Stimulated activated CD8-positive, alpha-beta memory T cell treated with anti-CD3 and anti-CD28 coated beads, Interleukin-7, amount 100 ng/mL, for 1 hour (primary cell): ENCODE results near the gene MCMBP.
"Not testable (repeated sequence)": the region's sequence is repeated elsewhere in the genome, so short reads cannot be mapped to it uniquely, and the experiment has no call there.

Experiments used
- DNase-seq, 2 donors: peaks; one replicate each; pipeline ENCODE4 v3.0.0-alpha.2; 2020; ENCODE audit warnings: low read depth in 2 of 2

MCMBP gene

GRCh38 chr10:119872860-119873681, 428 bp upstream of the MCMBP start:
- peak; percentile 75 to 78 for DNase-seq

- peak; percentile 17 to 23 for DNase-seq
Measured at GRCh38 chr10:119871881-119872609, 598 bp downstream of the MCMBP start.

- DNase-seq: not testable (repeated sequence)
Measured at GRCh38 chr10:119869398-119869797, 3.2 kb downstream of the MCMBP start.

DNA sequence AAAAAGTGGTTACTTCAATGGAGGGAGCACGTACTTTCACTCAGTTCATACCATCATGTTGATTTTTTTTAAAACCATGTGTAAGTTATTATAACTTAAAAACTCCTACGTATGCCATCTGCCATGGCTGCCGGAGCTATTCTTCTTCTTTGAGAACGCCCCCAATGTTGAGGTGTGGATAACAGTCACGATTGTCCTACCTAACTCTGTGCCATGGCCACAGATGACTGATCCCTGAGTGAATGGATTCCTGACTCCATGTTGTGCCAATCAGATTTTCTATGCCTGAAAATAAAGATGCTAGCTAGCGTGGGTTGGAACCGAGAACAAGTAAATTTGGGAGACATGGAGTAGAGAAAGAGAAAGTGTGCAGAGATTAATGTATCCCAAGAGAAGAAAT, 5.3 kb downstream of the MCMBP start:
- DNase-seq: no peak

GRCh38 chr10:119865699-119866240, 6.9 kb downstream of the MCMBP start:
- no peak for DNase-seq

DNA sequence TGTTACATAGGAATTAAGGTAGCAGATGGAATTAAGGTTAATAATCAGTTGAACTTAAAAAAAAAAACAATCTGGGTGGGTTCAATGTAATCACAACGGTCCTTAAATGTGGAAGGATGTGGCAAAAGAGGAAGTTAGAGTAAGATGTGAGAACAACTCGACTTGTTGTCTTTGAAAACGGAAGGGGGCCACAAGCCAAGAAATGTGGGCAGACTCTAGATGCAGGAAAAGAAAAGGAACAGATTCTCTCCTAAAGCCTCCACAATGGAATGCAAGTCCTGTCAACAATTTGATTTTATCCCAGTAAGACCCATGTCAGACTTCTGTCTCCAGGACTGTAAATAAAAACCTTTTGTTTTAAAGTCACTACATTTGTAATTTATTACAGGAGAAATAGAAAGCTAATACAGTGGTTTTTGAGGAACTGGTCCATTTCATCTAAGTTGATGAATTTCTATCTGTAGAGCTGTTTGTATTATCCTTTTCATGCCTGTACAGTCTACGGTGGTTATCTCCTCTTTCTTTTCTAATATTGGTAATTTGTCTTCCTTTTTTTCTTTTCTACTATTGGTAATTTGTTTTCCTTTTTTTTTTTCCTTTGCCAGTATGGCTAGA, 8.6 kb downstream of the MCMBP start:
- no peak for DNase-seq

DNA sequence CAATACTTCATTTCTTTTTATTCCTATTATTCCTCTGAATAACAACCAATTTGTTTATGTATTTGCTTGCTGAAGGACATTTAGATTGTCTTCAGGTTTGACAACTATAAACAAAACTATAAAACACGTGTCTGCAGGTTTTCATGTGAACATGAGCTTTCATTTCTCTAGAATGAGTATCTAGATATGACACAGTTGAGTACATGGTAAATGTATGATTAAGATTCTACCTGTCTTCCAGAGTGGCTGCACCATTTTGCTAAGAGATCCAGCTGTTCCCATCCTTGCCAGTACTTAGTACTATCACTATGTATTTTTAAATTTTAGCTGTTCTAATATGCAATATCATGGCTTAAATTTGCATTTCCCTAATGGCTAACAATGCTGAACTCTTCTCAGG, 10.1 kb downstream of the MCMBP start:
- no peak for DNase-seq

DNA sequence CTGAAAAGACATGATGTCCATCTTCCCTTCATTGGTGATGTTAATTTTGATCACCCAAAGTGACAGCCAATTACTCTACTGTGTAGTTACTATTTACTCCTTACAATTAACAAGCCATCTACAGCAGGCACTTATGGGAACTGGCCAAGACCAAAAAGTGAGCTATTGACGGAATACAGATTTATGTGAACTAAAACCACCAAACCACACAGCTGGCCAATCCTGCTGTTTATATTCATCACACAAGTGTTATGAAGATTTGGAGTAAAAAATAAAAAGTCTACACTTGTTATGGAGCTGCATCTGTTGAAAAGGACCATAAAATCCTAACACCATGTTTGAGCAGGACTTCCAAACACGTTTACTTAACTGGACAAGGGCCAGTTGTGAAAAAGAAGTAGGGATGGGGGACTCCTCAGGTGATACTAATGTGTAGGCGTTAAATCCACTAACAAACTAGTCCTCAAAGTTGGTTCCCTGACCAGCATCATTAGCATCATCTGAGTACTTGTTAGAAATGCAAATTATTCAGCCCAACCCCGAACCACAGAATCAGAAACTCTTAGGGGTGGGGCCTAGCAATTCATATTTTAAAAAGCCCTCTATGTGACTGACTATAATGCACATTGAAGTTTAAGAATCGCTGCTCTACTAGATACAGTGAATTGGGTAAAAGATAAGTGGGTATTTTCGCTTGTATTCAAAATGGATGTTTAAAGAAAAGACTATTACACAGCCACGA, 11.6 kb downstream of the MCMBP start:
- no peak for DNase-seq

GRCh38 chr10:119859420-119860258, 13.0 kb downstream of the MCMBP start:
- DNase-seq: no peak

DNA sequence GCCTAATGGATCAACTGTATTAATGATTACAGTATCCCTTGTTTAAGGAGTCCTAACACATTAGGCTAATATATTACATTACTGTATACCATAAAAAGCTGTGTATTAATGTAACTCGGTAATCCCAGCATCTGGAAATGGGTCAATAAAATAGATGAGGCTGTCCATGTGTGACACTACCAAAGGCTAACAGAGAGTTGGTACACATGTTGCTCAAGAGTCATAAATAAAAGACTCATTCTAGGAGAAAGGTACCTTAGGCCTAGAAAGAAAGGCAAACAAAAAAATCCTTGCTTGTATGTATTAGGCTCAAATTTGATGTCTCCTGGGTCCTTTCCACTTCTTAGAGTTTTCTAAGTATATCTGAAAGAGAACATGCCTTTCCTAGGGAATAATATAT, 14.6 kb downstream of the MCMBP start:
- no peak for DNase-seq

DNA sequence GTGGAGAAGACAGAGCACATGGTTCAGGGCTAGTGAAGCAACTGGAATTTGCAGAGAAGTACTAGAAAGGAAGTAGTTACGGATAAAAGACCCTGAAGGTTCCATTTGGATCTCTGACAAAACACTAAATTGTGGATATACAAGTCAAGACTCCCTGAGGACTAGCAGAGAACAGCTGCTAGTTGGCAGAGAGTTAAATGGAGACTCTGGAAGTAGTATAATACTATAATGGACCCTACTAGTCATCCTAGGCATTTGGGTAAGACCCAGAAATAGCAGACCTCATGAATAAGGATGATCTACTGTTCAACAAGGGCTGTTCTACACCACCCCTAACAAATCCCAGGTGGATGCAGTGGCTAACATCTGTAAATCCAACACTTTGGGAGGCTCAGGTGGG, 19.1 kb downstream of the MCMBP start:
- DNase-seq: no peak

DNA sequence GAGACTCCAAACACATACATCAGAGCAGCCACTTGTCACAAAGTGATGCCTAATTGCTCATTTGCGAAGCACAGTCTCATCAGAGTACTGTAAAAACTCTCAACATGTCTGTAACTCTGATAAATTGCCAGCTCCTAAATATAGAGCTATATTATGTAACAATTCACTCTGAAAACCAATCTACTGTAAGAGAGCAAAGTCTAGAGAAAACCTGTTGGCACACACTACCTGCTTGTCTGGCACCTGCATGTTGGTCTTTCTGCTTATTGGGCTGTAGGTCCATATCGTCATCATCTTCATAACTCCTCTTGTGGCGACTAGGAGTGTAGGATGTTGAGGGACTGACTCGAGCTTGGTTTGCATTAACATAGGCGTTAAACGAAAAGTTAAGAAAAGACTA, 19.8 kb downstream of the MCMBP start:
- no peak for DNase-seq

GRCh38 chr10:119852277-119852676, 20.4 kb downstream of the MCMBP start:
- no peak for DNase-seq

- DNase-seq: no peak
Measured at GRCh38 chr10:119849944-119850343, 22.7 kb downstream of the MCMBP start.

GRCh38 chr10:119849031-119849789, 23.4 kb downstream of the MCMBP start:
- DNase-seq: no peak

DNA sequence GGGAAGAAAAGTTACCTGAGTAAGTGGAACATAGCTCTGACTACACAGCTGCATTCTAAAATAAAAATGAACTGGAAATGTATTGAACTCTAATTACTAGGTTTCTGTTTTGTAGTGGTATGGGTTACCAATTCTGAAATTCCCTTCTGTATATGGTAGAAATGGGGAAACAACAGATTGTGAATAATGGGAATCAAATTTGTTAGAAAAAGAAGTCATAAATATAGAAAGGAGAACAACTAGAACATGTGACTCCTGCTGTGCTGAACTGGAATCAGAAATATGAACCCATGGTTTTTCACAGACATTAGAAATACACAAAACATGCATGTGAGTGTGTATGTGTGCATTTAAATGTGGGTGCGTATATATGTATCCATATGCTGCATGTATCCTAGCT, 27.0 kb downstream of the MCMBP start:
- no peak for DNase-seq

GRCh38 chr10:119834188-119834587, 38.5 kb downstream of the MCMBP start:
- DNase-seq: no peak

DNA sequence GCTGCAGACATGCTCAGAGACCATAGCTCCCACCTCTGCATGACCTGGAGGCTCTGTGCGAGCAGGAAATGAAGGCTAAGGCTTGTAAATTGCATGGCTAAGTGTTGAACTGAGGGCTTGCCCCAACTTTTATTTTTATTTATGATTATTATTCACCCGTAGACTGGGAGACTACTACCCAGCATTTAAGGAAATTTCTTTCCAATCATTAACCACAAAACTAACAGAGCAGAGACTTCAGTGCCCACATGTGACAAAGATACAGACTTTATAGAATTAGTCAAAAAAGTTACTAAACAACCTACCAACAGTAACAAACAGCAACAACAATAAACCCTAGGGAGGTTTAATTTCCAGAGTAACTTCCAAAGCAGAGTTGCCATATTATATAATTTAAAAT, 39.7 kb downstream of the MCMBP start:
- DNase-seq: no peak

DNA sequence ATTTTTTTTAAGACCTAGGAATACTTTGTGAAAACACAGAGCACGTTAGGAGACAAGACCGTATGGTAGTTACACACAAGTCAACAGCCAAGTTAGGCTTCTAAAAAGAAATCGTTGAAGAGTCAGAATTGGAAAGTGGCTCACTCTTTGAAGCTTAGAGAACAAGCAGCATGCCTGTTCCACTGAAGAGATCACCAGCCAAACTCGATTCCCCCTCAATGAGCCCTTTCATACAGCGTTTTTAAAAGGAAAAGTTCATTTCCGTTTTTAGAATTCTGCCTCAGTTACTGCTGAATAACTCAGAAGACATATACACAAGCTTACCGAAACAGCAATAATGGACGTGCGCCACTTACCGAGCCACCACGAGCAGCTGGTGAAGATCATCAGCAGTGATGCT, 41.0 kb downstream of the MCMBP start:
- no peak for DNase-seq

- DNase-seq: no peak
Measured at GRCh38 chr10:119830851-119831250, 41.8 kb downstream of the MCMBP start.
